ENCODE results near the gene OR7G3. TPM values are rescaled to one million over a fixed set of nuclear protein-coding genes. Genes with fewer than 3 reads are reported as not detected.

OR7G3 gene
- not detected for polyA plus RNA-seq (ENCODE audit: insufficient read length in 4 of 4)

- DNase-seq (ENCODE audit: low read depth in 4 of 4, low spot score in 3 of 4): no peak
Observed at GRCh38 chr19:9126900-9127405, at the start of gene OR7G3. Gene OR7G3, minus strand, starts transcription at chr19:9126950. Its CDS starts 0 bp downstream, at chr19:9126950.

- no peak for DNase-seq (ENCODE audit: low read depth in 4 of 4, low spot score in 3 of 4)
Observed at GRCh38 chr19:9175326-9175725, 48.6 kb upstream of the OR7G3 start.

GRCh38 chr19:9171393-9171991, 44.7 kb upstream of the OR7G3 start:
- no peak for DNase-seq (ENCODE audit: low read depth in 4 of 4, low spot score in 3 of 4)

- no peak for DNase-seq (ENCODE audit: low read depth in 4 of 4, low spot score in 3 of 4)
Observed at GRCh38 chr19:9166846-9167245, 40.1 kb upstream of the OR7G3 start.

GRCh38 chr19:9165261-9165660, 38.5 kb upstream of the OR7G3 start:
- no peak for DNase-seq (ENCODE audit: low read depth in 4 of 4, low spot score in 3 of 4)

GRCh38 chr19:9161427-9161826, 34.7 kb upstream of the OR7G3 start:
- no peak for DNase-seq (ENCODE audit: low read depth in 4 of 4, low spot score in 3 of 4)

- DNase-seq (ENCODE audit: low read depth in 4 of 4, low spot score in 3 of 4): no peak
Observed at GRCh38 chr19:9159891-9160290, 33.1 kb upstream of the OR7G3 start.

GRCh38 chr19:9156304-9156703, 29.6 kb upstream of the OR7G3 start:
- DNase-seq (ENCODE audit: low read depth in 4 of 4, low spot score in 3 of 4): no peak

- DNase-seq (ENCODE audit: low read depth in 4 of 4, low spot score in 3 of 4): no peak
Observed at GRCh38 chr19:9155591-9155990, 28.8 kb upstream of the OR7G3 start.

- no peak for DNase-seq (ENCODE audit: low read depth in 4 of 4, low spot score in 3 of 4)
Observed at GRCh38 chr19:9151367-9151766, 24.6 kb upstream of the OR7G3 start.

- no peak for DNase-seq (ENCODE audit: low read depth in 4 of 4, low spot score in 3 of 4)
Observed at GRCh38 chr19:9150650-9151049, 23.9 kb upstream of the OR7G3 start.

GRCh38 chr19:9149997-9150396, 23.2 kb upstream of the OR7G3 start:
- DNase-seq (ENCODE audit: low read depth in 4 of 4, low spot score in 3 of 4): no peak

GRCh38 chr19:9148697-9149096, 21.9 kb upstream of the OR7G3 start:
- no peak for DNase-seq (ENCODE audit: low read depth in 4 of 4, low spot score in 3 of 4)

- DNase-seq (ENCODE audit: low read depth in 4 of 4, low spot score in 3 of 4): no peak
Observed at GRCh38 chr19:9146882-9147281, 20.1 kb upstream of the OR7G3 start.

- DNase-seq (ENCODE audit: low read depth in 4 of 4, low spot score in 3 of 4): no peak
Observed at GRCh38 chr19:9144920-9145319, 18.2 kb upstream of the OR7G3 start.

GRCh38 chr19:9140159-9140874, 13.6 kb upstream of the OR7G3 start, which contains the start of gene ZNF317:
Gene ZNF317, plus strand, starts transcription at chr19:9140397. Its CDS starts 15,620 bp downstream, at chr19:9156017.
- DNase-seq (ENCODE audit: low read depth in 4 of 4, low spot score in 3 of 4): peak; percentile 84 to 94 (median 90)

- DNase-seq (ENCODE audit: low read depth in 4 of 4, low spot score in 3 of 4): no peak
Observed at GRCh38 chr19:9139609-9140158, 12.9 kb upstream of the OR7G3 start.

- DNase-seq (ENCODE audit: low read depth in 4 of 4, low spot score in 3 of 4): no peak
Observed at GRCh38 chr19:9132422-9132821, 5.7 kb upstream of the OR7G3 start.

- no peak for DNase-seq (ENCODE audit: low read depth in 4 of 4, low spot score in 3 of 4)
Observed at GRCh38 chr19:9130965-9131364, 4.2 kb upstream of the OR7G3 start.

- no peak for DNase-seq (ENCODE audit: low read depth in 4 of 4, low spot score in 3 of 4)
Observed at GRCh38 chr19:9128171-9128570, 1.4 kb upstream of the OR7G3 start.

- DNase-seq (ENCODE audit: low read depth in 4 of 4, low spot score in 3 of 4): no peak
Observed at GRCh38 chr19:9116547-9116946, 10.2 kb downstream of the OR7G3 start.

- DNase-seq (ENCODE audit: low read depth in 4 of 4, low spot score in 3 of 4): no peak
Observed at GRCh38 chr19:9115307-9115813, 11.4 kb downstream of the OR7G3 start, which contains the start of gene OR7G1. Gene OR7G1, minus strand, starts transcription at chr19:9115763. Its CDS starts 0 bp downstream, at chr19:9115763.
